K562 (cell line): ENCODE data around the gene AZU1. TPM values are rescaled to one million over a fixed set of nuclear protein-coding genes. Genes with fewer than 3 reads are reported as not detected.

Experiments
- ATF2 ChIP-seq: sonication (generic); formaldehyde crosslinking; IDR thresholded peaks from 2 replicates; pipeline ENCODE4 v1.8.1; 2022; ENCODE audit warnings: missing genetic modification reagents
- BHLHE40 ChIP-seq: IDR thresholded peaks from 2 replicates; pipeline ENCODE4 v1.6.1; 2011; ENCODE audit warnings: low read length, improper control_type of control experiment
- CBX1 ChIP-seq: sonication (generic); IDR thresholded peaks from 2 replicates; pipeline ENCODE4 v1.6.1; 2016; ENCODE audit warnings: antibody characterized with exemption, low read depth, mild to moderate bottlenecking
- DPF2 ChIP-seq: fragments of 450-650 bp; IDR thresholded peaks from 2 replicates; pipeline ENCODE4 v1.6.1; 2016
- FOXK2 ChIP-seq, 2 experiments: fragments of 450-650 bp; IDR thresholded peaks in 1 of 2; conservative IDR thresholded peaks in 1 of 2; 2 replicates each; pipeline ENCODE4 v1.6.1; 2016; ENCODE audit warnings: low read depth in 2 of 2, mild to moderate bottlenecking in 1 of 2
- HDAC2 ChIP-seq: fragments of 450-650 bp; IDR thresholded peaks from 2 replicates; pipeline ENCODE4 v1.6.1; 2016; ENCODE audit warnings: mild to moderate bottlenecking
- HDGF ChIP-seq: fragments of 450-650 bp; IDR thresholded peaks from 2 replicates; pipeline ENCODE4 v1.6.1; 2016
- ILF3 ChIP-seq: fragments of 450-650 bp; IDR thresholded peaks from 2 replicates; pipeline ENCODE4 v1.6.1; 2018; ENCODE audit warnings: antibody characterized with exemption, mild to moderate bottlenecking, moderate library complexity, borderline replicate concordance
- L3MBTL2 ChIP-seq: fragments of 450-650 bp; IDR thresholded peaks from 2 replicates; pipeline ENCODE4 v1.6.1; 2016; ENCODE audit warnings: mild to moderate bottlenecking, moderate library complexity
- LARP7 ChIP-seq: fragments of 450-650 bp; IDR thresholded peaks from 2 replicates; pipeline ENCODE4 v1.6.1; 2016
- PHF8 ChIP-seq: fragments of 200-600 bp; sonication (generic); IDR thresholded peaks from 2 replicates; pipeline ENCODE4 v1.6.1; 2012; ENCODE audit warnings: mixed run types, mild to moderate bottlenecking, inconsistent platforms, low read length, moderate library complexity, borderline replicate concordance
- PKNOX1 ChIP-seq: fragments of 450-650 bp; IDR thresholded peaks from 2 replicates; pipeline ENCODE4 v1.6.1; 2016
- RBBP5 ChIP-seq: fragments of 200-600 bp; sonication (generic); IDR thresholded peaks from 2 replicates; pipeline ENCODE4 v1.6.1; 2012; ENCODE audit warnings: borderline replicate concordance, mild to moderate bottlenecking, low read length, control low read depth, inconsistent platforms; ENCODE audit not compliant: insufficient read depth, poor library complexity, severe bottlenecking
- SAP30 ChIP-seq: fragments of 200-600 bp; sonication (generic); IDR thresholded peaks from 2 replicates; pipeline ENCODE4 v1.6.1; 2012; ENCODE audit warnings: borderline replicate concordance, low read depth, mild to moderate bottlenecking, moderate library complexity, low read length, control low read depth, inconsistent platforms; ENCODE audit not compliant: insufficient read depth, poor library complexity, severe bottlenecking
- SMARCE1 ChIP-seq: fragments of 450-650 bp; IDR thresholded peaks from 2 replicates; pipeline ENCODE4 v1.7.1; 2016; ENCODE audit warnings: mild to moderate bottlenecking
- USF2 ChIP-seq: sonication (generic); formaldehyde crosslinking; IDR thresholded peaks from 2 replicates; pipeline ENCODE4 v1.5.0; 2020; ENCODE audit warnings: missing genetic modification reagents
- ZBTB26 ChIP-seq: fragments of 450-650 bp; formaldehyde crosslinking; IDR thresholded peaks from 2 replicates; pipeline ENCODE4 v1.4.0; 2022; ENCODE audit warnings: missing genetic modification characterization
- ZNF507 ChIP-seq: conservative IDR thresholded peaks from 2 replicates; pipeline ENCODE4 v1.6.1; 2017; ENCODE audit warnings: missing genetic modification characterization, missing compliant biosample characterization
- ZNF561 ChIP-seq: fragments of 450-650 bp; formaldehyde crosslinking; conservative IDR thresholded peaks from 2 replicates; pipeline ENCODE4 v1.4.0; 2020; ENCODE audit warnings: mild to moderate bottlenecking, moderate library complexity
- polyA plus RNA-seq, 8 experiments: library from polyadenylated mRNA; depleted of rRNA in 4 of 8; stranded (reverse) in 5 of 8; unstranded in 3 of 8; fragments of >200 nt; fragmentation: Nextera tagmentation in 2 of 8; fragmentation: Illumina TruSeq in 1 of 8; extraction: Ambion mirVana in 2 of 8; extraction: Trizol in 1 of 8; gene quantifications; 2 replicates each; pipeline versions ENCODE4 v1.2.1 to v1.2.3, GENCODE V29; 2011 to 2014; ENCODE audit warnings: inconsistent platforms in 1 of 8, missing spikeins in 1 of 8
- total RNA-seq, 7 experiments: library from RNA; depleted of rRNA in 6 of 7; stranded (reverse); fragments of >200 nt in 6 of 7; fragmentation: Illumina TruSeq in 2 of 7; extraction: Trizol in 2 of 7; gene quantifications; 2 replicates each; pipeline versions ENCODE4 v1.2.1 to v1.2.3, GENCODE V29; 2011 to 2021; ENCODE audit warnings: low replicate concordance in 1 of 7

AZU1 gene
- total and polyA plus RNA-seq, 9 of the 15 experiments (the other 6 are each of a cell fraction or from before 2014, with no cell fraction given): 0.29 to 1.9 (median 0.59) TPM; not detected in 3

- no peak for TF ChIP-seq ATF2
- TF ChIP-seq RBBP5: peak; percentile 17
- TF ChIP-seq PKNOX1: peak; percentile 30; the same call in 1 of the 2 replicates
- no peak for TF ChIP-seq SMARCE1
- no peak for TF ChIP-seq ILF3
- TF ChIP-seq SAP30: peak; percentile 61
- TF ChIP-seq BHLHE40: 0 out of 2 replicates have a peak, but pooled peaks have one; percentile 1
- TF ChIP-seq ZNF507 (tag): no peak
- TF ChIP-seq PHF8: peak; percentile 16; the same call in 1 of the 2 replicates
- TF ChIP-seq USF2 (CRISPR knock-in tag): peak; percentile 54
- TF ChIP-seq HDGF: peak; percentile 89; the same call in 1 of the 2 replicates
- peak; percentile 16; the same call in 1 of the 2 replicates for TF ChIP-seq DPF2
- TF ChIP-seq ZNF561 (CRISPR knock-in tag): no peak
- peak; percentile 63; the same call in 1 of the 2 replicates for TF ChIP-seq HDAC2
- peak; percentile 80 for TF ChIP-seq CBX1
- TF ChIP-seq L3MBTL2: peak; percentile 48
- peak; percentile 42; the same call in 1 of the 2 replicates for TF ChIP-seq ZBTB26 (CRISPR knock-in tag)
- TF ChIP-seq FOXK2 (conservative IDR thresholded peaks at IDR 0.05 in 1 of 2, IDR thresholded peaks at IDR 0.05 in 1 of 2; ENCODE audit: low read depth in 2 of 2): peak; percentile 49 to 73; a peak in 3 of 4 replicates
- TF ChIP-seq LARP7: 0 out of 2 replicates have a peak, but pooled peaks have one; percentile 38
- TF ChIP-seq, all 486 proteins: peak for 78
These were observed 35.1 kb downstream of the AZU1 start (continued) for GRCh38 chr19:862581-863314.
